ENCODE measurements around the gene MRPL32. TPM values are rescaled to one million over a fixed set of nuclear protein-coding genes. Genes with fewer than 3 reads are reported as not detected.
A peak's percentile ranks its signal among the peaks of the same experiment; 100 is the strongest.

The MRPL32 gene
- total and polyA plus RNA-seq, 2 of the 13 experiments (the other 11 are each of a cell fraction or from before 2014, with no cell fraction given) = 39.0 to 81.2 TPM

DNA sequence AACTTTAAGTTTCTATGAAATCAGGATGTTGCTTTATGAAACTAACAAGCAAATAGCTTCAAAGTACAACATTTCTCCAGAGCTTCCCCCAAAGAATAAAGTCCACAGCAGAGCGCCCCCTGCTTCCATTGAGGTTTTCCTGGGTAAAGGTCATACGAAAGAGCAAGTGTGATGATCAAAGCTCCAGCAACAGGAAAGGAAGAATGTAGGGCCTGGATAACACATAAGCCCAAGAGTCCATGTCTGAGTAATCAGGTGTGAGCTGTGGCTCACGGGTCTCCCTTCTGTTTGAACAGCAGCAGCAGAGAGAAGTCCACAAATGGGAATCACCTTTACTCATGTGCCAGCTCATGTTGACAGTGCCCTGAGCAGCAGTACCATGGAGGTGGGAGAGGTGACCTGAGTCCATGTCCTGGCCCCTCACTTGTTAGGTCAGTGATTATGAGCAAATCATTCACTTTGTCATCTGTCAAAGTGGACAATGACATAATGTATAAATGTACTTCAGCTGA, 50.5 kb downstream of the MRPL32 start (continued):
- TF ChIP-seq ZNF503 (CRISPR knock-in tag; IDR thresholded peaks at IDR 0.05) = no peak
- TF ChIP-seq BRCA1 (CRISPR knock-in tag; IDR thresholded peaks at IDR 0.05) = no peak
- peak; percentile 75 for TF ChIP-seq FOSL2 (CRISPR knock-in tag; IDR thresholded peaks at IDR 0.05)
- no peak for TF ChIP-seq THAP7 (CRISPR knock-in tag; IDR thresholded peaks at IDR 0.05)
- TF ChIP-seq XRCC5 (optimal IDR thresholded peaks at IDR 0.05; ENCODE audit: low read length) = no peak
- no peak for TF ChIP-seq FIP1L1 (IDR thresholded peaks at IDR 0.05; ENCODE audit: borderline replicate concordance, insufficient read depth, low read depth, low read length)
- TF ChIP-seq, protein P1, sequence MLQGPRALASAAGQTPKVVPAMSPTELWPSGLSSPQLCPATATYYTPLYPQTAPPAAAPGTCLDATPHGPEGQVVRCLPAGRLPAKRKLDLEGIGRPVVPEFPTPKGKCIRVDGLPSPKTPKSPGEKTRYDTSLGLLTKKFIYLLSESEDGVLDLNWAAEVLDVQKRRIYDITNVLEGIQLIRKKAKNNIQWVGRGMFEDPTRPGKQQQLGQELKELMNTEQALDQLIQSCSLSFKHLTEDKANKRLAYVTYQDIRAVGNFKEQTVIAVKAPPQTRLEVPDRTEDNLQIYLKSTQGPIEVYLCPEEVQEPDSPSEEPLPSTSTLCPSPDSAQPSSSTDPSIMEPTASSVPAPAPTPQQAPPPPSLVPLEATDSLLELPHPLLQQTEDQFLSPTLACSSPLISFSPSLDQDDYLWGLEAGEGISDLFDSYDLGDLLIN (CRISPR knock-in tag; IDR thresholded peaks at IDR 0.05; ENCODE audit: borderline replicate concordance) = no peak
- 0 out of 2 replicates have a peak, but pooled peaks have one; percentile 62 for TF ChIP-seq ZBTB34 (CRISPR knock-in tag; IDR thresholded peaks at IDR 0.05)
- peak; percentile 66; the same call in 1 of the 2 replicates for TF ChIP-seq TRIM24 (CRISPR knock-in tag; IDR thresholded peaks at IDR 0.05)
- no peak for TF ChIP-seq KLF9 (CRISPR knock-in tag; IDR thresholded peaks at IDR 0.05; ENCODE audit: low read depth)
